ENCODE results near the gene ZNF3. TPM values are rescaled to one million over a fixed set of nuclear protein-coding genes. Genes with fewer than 3 reads are reported as not detected.
A peak's percentile ranks its signal among the peaks of the same experiment; 100 is the strongest.

The ZNF3 gene
- total and polyA plus RNA-seq, 9 of the 15 experiments (the other 6 are each of a cell fraction or from before 2014, with no cell fraction given) = 30.0 to 64.9 (median 51.5) TPM

- TF ChIP-seq, protein P1, sequence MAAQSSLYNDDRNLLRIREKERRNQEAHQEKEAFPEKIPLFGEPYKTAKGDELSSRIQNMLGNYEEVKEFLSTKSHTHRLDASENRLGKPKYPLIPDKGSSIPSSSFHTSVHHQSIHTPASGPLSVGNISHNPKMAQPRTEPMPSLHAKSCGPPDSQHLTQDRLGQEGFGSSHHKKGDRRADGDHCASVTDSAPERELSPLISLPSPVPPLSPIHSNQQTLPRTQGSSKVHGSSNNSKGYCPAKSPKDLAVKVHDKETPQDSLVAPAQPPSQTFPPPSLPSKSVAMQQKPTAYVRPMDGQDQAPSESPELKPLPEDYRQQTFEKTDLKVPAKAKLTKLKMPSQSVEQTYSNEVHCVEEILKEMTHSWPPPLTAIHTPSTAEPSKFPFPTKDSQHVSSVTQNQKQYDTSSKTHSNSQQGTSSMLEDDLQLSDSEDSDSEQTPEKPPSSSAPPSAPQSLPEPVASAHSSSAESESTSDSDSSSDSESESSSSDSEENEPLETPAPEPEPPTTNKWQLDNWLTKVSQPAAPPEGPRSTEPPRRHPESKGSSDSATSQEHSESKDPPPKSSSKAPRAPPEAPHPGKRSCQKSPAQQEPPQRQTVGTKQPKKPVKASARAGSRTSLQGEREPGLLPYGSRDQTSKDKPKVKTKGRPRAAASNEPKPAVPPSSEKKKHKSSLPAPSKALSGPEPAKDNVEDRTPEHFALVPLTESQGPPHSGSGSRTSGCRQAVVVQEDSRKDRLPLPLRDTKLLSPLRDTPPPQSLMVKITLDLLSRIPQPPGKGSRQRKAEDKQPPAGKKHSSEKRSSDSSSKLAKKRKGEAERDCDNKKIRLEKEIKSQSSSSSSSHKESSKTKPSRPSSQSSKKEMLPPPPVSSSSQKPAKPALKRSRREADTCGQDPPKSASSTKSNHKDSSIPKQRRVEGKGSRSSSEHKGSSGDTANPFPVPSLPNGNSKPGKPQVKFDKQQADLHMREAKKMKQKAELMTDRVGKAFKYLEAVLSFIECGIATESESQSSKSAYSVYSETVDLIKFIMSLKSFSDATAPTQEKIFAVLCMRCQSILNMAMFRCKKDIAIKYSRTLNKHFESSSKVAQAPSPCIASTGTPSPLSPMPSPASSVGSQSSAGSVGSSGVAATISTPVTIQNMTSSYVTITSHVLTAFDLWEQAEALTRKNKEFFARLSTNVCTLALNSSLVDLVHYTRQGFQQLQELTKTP (IDR thresholded peaks at IDR 0.05; ENCODE audit: low read depth in 1 of 2, partially characterized antibody in 2 of 2) = peak in 1 of 2 experiments; percentile 29
- TF ChIP-seq ZKSCAN1 (IDR thresholded peaks at IDR 0.05; ENCODE audit: low read depth, low read length) (peak; percentile 52; the same call in 1 of the 2 replicates), FOXM1 (IDR thresholded peaks at IDR 0.05; ENCODE audit: low read depth) (0 out of 2 replicates have a peak, but pooled peaks have one; percentile 35), FOXM1 (CRISPR knock-in tag; IDR thresholded peaks at IDR 0.05; ENCODE audit: low read depth) (peak; percentile 70), ZNF592 (IDR thresholded peaks at IDR 0.05) (peak; percentile 78), RBM34 (IDR thresholded peaks at IDR 0.05; ENCODE audit: borderline replicate concordance, insufficient read depth, low read length) (no peak), ZFP91 (CRISPR knock-in tag; IDR thresholded peaks at IDR 0.05) (no peak), ZNF764 (CRISPR knock-in tag; IDR thresholded peaks at IDR 0.05; ENCODE audit: low read depth) (no peak), GABPA (tag; conservative IDR thresholded peaks at IDR 0.05; ENCODE audit: low read depth) (peak; percentile 80), KLF1 (tag; IDR thresholded peaks at IDR 0.05) (0 out of 2 replicates have a peak, but pooled peaks have one; percentile 37), ZNF197 (CRISPR knock-in tag; IDR thresholded peaks at IDR 0.05; ENCODE audit: low read depth) (no peak), ZNF707 (CRISPR knock-in tag; conservative IDR thresholded peaks at IDR 0.05) (no peak)
- TF ChIP-seq, protein P2, sequence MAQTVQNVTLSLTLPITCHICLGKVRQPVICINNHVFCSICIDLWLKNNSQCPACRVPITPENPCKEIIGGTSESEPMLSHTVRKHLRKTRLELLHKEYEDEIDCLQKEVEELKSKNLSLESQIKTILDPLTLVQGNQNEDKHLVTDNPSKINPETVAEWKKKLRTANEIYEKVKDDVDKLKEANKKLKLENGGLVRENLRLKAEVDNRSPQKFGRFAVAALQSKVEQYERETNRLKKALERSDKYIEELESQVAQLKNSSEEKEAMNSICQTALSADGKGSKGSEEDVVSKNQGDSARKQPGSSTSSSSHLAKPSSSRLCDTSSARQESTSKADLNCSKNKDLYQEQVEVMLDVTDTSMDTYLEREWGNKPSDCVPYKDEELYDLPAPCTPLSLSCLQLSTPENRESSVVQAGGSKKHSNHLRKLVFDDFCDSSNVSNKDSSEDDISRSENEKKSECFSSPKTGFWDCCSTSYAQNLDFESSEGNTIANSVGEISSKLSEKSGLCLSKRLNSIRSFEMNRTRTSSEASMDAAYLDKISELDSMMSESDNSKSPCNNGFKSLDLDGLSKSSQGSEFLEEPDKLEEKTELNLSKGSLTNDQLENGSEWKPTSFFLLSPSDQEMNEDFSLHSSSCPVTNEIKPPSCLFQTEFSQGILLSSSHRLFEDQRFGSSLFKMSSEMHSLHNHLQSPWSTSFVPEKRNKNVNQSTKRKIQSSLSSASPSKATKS (CRISPR knock-in tag; IDR thresholded peaks at IDR 0.05) = no peak
Observed at GRCh38 chr7:100126931-100127865, 45.7 kb upstream of the ZNF3 start, which contains the start of gene MBLAC1 (continued).
